Activated CD8-positive, alpha-beta memory T cell treated with anti-CD3 and anti-CD28 coated beads, Interleukin-2, amount 10 ng/mL, durations not matched to agents 7 days and 5 days (primary cell): ENCODE results near the gene TMEM106C. TPM values are rescaled to one million over a fixed set of nuclear protein-coding genes. Genes with fewer than 3 reads are reported as not detected.
A peak's percentile ranks its signal among the peaks of the same experiment; 100 is the strongest.
"Not testable (repeated sequence)": the region's sequence is repeated elsewhere in the genome, so short reads cannot be mapped to it uniquely, and the experiment has no call there.

Experiments used
- ATAC-seq: fragments of 150-1000 bp; cut with Tn5 transposase; one replicate; pipeline ENCODE4 v1.10.0; 2021; ENCODE audit warnings: moderate library complexity
- CTCF ChIA-PET: fragments of 350-600 bp; sonication (Branson Sonifier 250); formaldehyde crosslinking; loops from one replicate; lab custom pipeline; 2021; ENCODE audit warnings: antibody characterized with exemption; lab: Charles Lee
- DNase-seq: peaks from one replicate; pipeline ENCODE4 v3.0.0-alpha.2; 2020
- H3K27ac Mint-ChIP-seq: one replicate; pipeline ENCODE4 v1.8.0; 2021; ENCODE audit warnings: mild to moderate bottlenecking, mixed read lengths
- H3K27me3 Mint-ChIP-seq: one replicate; pipeline ENCODE4 v1.8.0; 2021; ENCODE audit warnings: mixed read lengths
- H3K36me3 Mint-ChIP-seq: one replicate; pipeline ENCODE4 v1.8.0; 2021; ENCODE audit warnings: mild to moderate bottlenecking, mixed read lengths
- H3K4me1 Mint-ChIP-seq: one replicate; pipeline ENCODE4 v1.8.0; 2021; ENCODE audit warnings: mixed read lengths
- H3K4me3 Mint-ChIP-seq: one replicate; pipeline ENCODE4 v1.8.0; 2021; ENCODE audit warnings: mild to moderate bottlenecking, moderate library complexity, mixed read lengths
- H3K9me3 Mint-ChIP-seq: one replicate; pipeline ENCODE4 v1.8.0; 2022; ENCODE audit warnings: low read depth, mixed read lengths
- total RNA-seq, 2 experiments: library from RNA; stranded (reverse); gene quantifications; one replicate each; pipeline ENCODE4 v1.2.3, GENCODE V29; 2021

TMEM106C gene
- total RNA-seq, 2 experiments from 2014 or later, result 162 to 174 TPM

GRCh38 chr12:47957671-47958070, 5.7 kb upstream of the TMEM106C start:
- CTCF ChIA-PET, result interaction anchor here (1.3 kb wide), 1 partner anchor 8 kb away, joined by 3 read pairs; no protein-coding TSS in a partner anchor
- not testable (repeated sequence) for H3K27ac Mint-ChIP-seq, H3K4me3 Mint-ChIP-seq

GRCh38 chr12:47962198-47962597, 1.2 kb upstream of the TMEM106C start:
- DNase-seq (no peak), ATAC-seq (no peak)
- no peak overlapping the region for H3K4me3 Mint-ChIP-seq
- peaks cover 31% of the 10 kb centered on the region for H3K4me1 Mint-ChIP-seq
- no peak overlapping the region for H3K27ac Mint-ChIP-seq
- peaks cover 38% of the 10 kb centered on the region for H3K27me3 Mint-ChIP-seq
- peaks cover 3% of the 10 kb centered on the region for H3K9me3 Mint-ChIP-seq
- peaks cover 34% of the 10 kb centered on the region for H3K36me3 Mint-ChIP-seq
- CTCF ChIA-PET, result interaction anchor here (0.8 to 4.2 kb wide), 15 partner anchors 10 to 230 kb away, joined by 3 to 30 read pairs (median 10); partner anchors contain the start of gene VDR

More at GRCh38 chr12:47957671-47958070, 5.7 kb upstream of the TMEM106C start:
- not testable (repeated sequence) for DNase-seq, H3K9me3 Mint-ChIP-seq, H3K36me3 Mint-ChIP-seq, ATAC-seq
- Mint-ChIP-seq H3K4me1 (peaks cover 11% of the 10 kb centered on the region), H3K27me3 (peaks cover 48% of the 10 kb centered on the region)

GRCh38 chr12:47964106-47964728, 821 bp downstream of the TMEM106C start:
- peak; percentile 46 for DNase-seq
- Mint-ChIP-seq H3K4me1 (peaks cover 33% of the 10 kb centered on the region), H3K27me3 (peaks cover 38% of the 10 kb centered on the region), H3K27ac (peak overlapping the region; percentile 83), H3K9me3 (no peaks in the 10 kb centered on the region), H3K4me3 (peak overlapping the region; percentile 94), H3K36me3 (peaks cover 44% of the 10 kb centered on the region)
- no peak for ATAC-seq
- CTCF ChIA-PET, result interaction anchor here (0.7 to 4.2 kb wide), 31 partner anchors 10 to 654 kb away, joined by 3 to 30 read pairs (median 5); partner anchors contain the start of genes ASB8, CCDC184 and VDR

- H3K27me3 Mint-ChIP-seq, result peaks cover 26% of the 10 kb centered on the region
- peaks cover 36% of the 10 kb centered on the region for H3K4me1 Mint-ChIP-seq
- ATAC-seq, result no peak
- H3K9me3 Mint-ChIP-seq, result no peaks in the 10 kb centered on the region
- H3K27ac Mint-ChIP-seq, result no peak overlapping the region
- CTCF ChIA-PET, result interaction anchor here (2.9 to 4.2 kb wide), 3 partner anchors 15 to 192 kb away, joined by 13 to 30 read pairs (median 25); partner anchors contain the start of genes ASB8 and VDR
- H3K4me3 Mint-ChIP-seq, result peak overlapping the region; percentile 6
- DNase-seq, result no peak
- H3K36me3 Mint-ChIP-seq, result peaks cover 48% of the 10 kb centered on the region
Measured at GRCh38 chr12:47965581-47965980, 2.2 kb downstream of the TMEM106C start.

GRCh38 chr12:47967461-47968321, 4.3 kb downstream of the TMEM106C start:
- CTCF ChIA-PET, result interaction anchor here (0.7 kb wide), 1 partner anchor 17 kb away, joined by 3 read pairs; no protein-coding TSS in a partner anchor
- H3K27ac Mint-ChIP-seq, result no peak overlapping the region
- H3K4me3 Mint-ChIP-seq, result no peak overlapping the region

GRCh38 chr12:47969845-47970244, 6.4 kb downstream of the TMEM106C start:
- H3K4me3 Mint-ChIP-seq, result no peak overlapping the region
- H3K27ac Mint-ChIP-seq, result no peak overlapping the region
- CTCF ChIA-PET, result interaction anchor here (0.9 to 2.7 kb wide), 2 partner anchors 20 to 21 kb away, joined by 4 to 7 read pairs; no protein-coding TSS in a partner anchor
- no peaks in the 10 kb centered on the region for H3K9me3 Mint-ChIP-seq
- DNase-seq, result no peak
- ATAC-seq, result no peak
- no peaks in the 10 kb centered on the region for H3K27me3 Mint-ChIP-seq
- peaks cover 20% of the 10 kb centered on the region for H3K4me1 Mint-ChIP-seq
- H3K36me3 Mint-ChIP-seq, result peaks cover 40% of the 10 kb centered on the region

More at GRCh38 chr12:47967461-47968321, 4.3 kb downstream of the TMEM106C start:
- DNase-seq (no peak), ATAC-seq (no peak)
- Mint-ChIP-seq H3K27me3 (peaks cover 6% of the 10 kb centered on the region), H3K4me1 (peaks cover 35% of the 10 kb centered on the region), H3K9me3 (no peaks in the 10 kb centered on the region), H3K36me3 (peaks cover 48% of the 10 kb centered on the region)

GRCh38 chr12:47970843-47971242, 7.4 kb downstream of the TMEM106C start:
- H3K27ac Mint-ChIP-seq, result no peak overlapping the region
- no peak overlapping the region for H3K4me3 Mint-ChIP-seq
- no peaks in the 10 kb centered on the region for H3K9me3 Mint-ChIP-seq
- peaks cover 10% of the 10 kb centered on the region for H3K4me1 Mint-ChIP-seq
- no peaks in the 10 kb centered on the region for H3K27me3 Mint-ChIP-seq
- H3K36me3 Mint-ChIP-seq, result peaks cover 30% of the 10 kb centered on the region
- no peak for DNase-seq
- no peak for ATAC-seq
- CTCF ChIA-PET, result interaction anchor here (0.9 to 2.7 kb wide), 3 partner anchors 10 to 21 kb away, joined by 4 to 7 read pairs (median 5); no protein-coding TSS in a partner anchor

- Mint-ChIP-seq H3K4me1 (peaks cover 3% of the 10 kb centered on the region), H3K27ac (no peak overlapping the region), H3K9me3 (no peaks in the 10 kb centered on the region), H3K4me3 (no peak overlapping the region), H3K27me3 (no peaks in the 10 kb centered on the region), H3K36me3 (peaks cover 12% of the 10 kb centered on the region)
- CTCF ChIA-PET, result interaction anchor here (1.5 kb wide), 1 partner anchor 10 kb away, joined by 5 read pairs; no protein-coding TSS in a partner anchor
- DNase-seq (no peak), ATAC-seq (no peak)
Measured at GRCh38 chr12:47972895-47973294, 9.5 kb downstream of the TMEM106C start.

GRCh38 chr12:47973870-47974269, 10.5 kb downstream of the TMEM106C start:
- H3K4me1 Mint-ChIP-seq, result peaks cover 3% of the 10 kb centered on the region
- peaks cover 4% of the 10 kb centered on the region for H3K36me3 Mint-ChIP-seq
- no peaks in the 10 kb centered on the region for H3K9me3 Mint-ChIP-seq
- no peak overlapping the region for H3K27ac Mint-ChIP-seq
- CTCF ChIA-PET, result interaction anchor here (0.9 to 6.4 kb wide), 4 partner anchors 9 to 136 kb away, joined by 3 to 29 read pairs (median 3); partner anchors contain the start of gene TMEM106C
- ATAC-seq (no peak), DNase-seq (no peak)
- H3K4me3 Mint-ChIP-seq, result no peak overlapping the region
- peaks cover under 1% of the 10 kb centered on the region for H3K27me3 Mint-ChIP-seq

GRCh38 chr12:47975036-47975620, 11.7 kb downstream of the TMEM106C start:
- no peak overlapping the region for H3K27ac Mint-ChIP-seq
- H3K4me3 Mint-ChIP-seq, result no peak overlapping the region
- CTCF ChIA-PET, result interaction anchor here (1.0 to 6.4 kb wide), 4 partner anchors 11 to 137 kb away, joined by 3 to 29 read pairs (median 4); partner anchors contain the start of gene TMEM106C
- H3K9me3 Mint-ChIP-seq, result no peaks in the 10 kb centered on the region
- H3K36me3 Mint-ChIP-seq, result no peaks in the 10 kb centered on the region
- H3K4me1 Mint-ChIP-seq, result no peaks in the 10 kb centered on the region
- ATAC-seq (no peak), DNase-seq (no peak)
- H3K27me3 Mint-ChIP-seq, result peaks cover 4% of the 10 kb centered on the region

GRCh38 chr12:47975816-47976215, 12.4 kb downstream of the TMEM106C start:
- no peaks in the 10 kb centered on the region for H3K36me3 Mint-ChIP-seq
- H3K4me3 Mint-ChIP-seq, result no peak overlapping the region
- H3K27me3 Mint-ChIP-seq, result peaks cover 6% of the 10 kb centered on the region
- CTCF ChIA-PET, result interaction anchor here (1.1 to 6.4 kb wide), 3 partner anchors 12 to 16 kb away, joined by 3 to 29 read pairs (median 4); partner anchors contain the start of gene TMEM106C
- no peaks in the 10 kb centered on the region for H3K9me3 Mint-ChIP-seq
- H3K4me1 Mint-ChIP-seq, result no peaks in the 10 kb centered on the region
- ATAC-seq (no peak), DNase-seq (no peak)
- H3K27ac Mint-ChIP-seq, result no peak overlapping the region

GRCh38 chr12:47977046-47977771, 13.8 kb downstream of the TMEM106C start:
- H3K9me3 Mint-ChIP-seq, result no peaks in the 10 kb centered on the region
- H3K27me3 Mint-ChIP-seq, result peaks cover 6% of the 10 kb centered on the region
- CTCF ChIA-PET, result interaction anchor here (1.1 to 6.4 kb wide), 5 partner anchors 11 to 138 kb away, joined by 3 to 29 read pairs (median 4); partner anchors contain the start of gene TMEM106C
- no peak overlapping the region for H3K4me3 Mint-ChIP-seq
- H3K36me3 Mint-ChIP-seq, result no peaks in the 10 kb centered on the region
- H3K4me1 Mint-ChIP-seq, result no peaks in the 10 kb centered on the region
- ATAC-seq, result no peak
- no peak overlapping the region for H3K27ac Mint-ChIP-seq
- DNase-seq, result no peak
